Measurements from ENCODE around the gene SLC24A4. TPM values are rescaled to one million over a fixed set of nuclear protein-coding genes. Genes with fewer than 3 reads are reported as not detected.

SLC24A4 gene
- total RNA-seq, 1 donor from 2014 or later, result not detected

DNA sequence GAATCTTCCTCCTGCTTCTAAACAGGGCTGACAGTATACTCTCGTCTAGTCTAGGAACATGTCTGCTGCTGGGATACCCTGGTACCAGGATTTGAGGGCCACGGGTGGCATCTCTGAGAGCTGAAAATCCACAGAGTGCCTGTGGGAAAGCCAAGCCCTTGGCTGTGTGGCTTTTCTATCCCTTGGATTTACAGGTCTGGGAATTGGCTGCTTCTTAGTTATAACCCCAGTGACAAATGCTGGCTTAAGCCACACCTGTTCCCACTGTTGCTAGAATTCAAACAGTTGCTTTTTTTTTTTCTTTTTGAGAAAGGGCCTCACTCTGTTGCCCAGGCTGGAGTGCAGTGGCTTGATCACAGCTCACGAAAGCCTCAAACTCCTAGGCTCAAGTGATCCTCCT is 176.3 kb downstream of the SLC24A4 start:
- H3K27ac Mint-ChIP-seq (ENCODE audit: unreplicated experiment), result no peak overlapping the region
- H3K27me3 Mint-ChIP-seq (ENCODE audit: unreplicated experiment), result no peaks in the 10 kb centered on the region
- H3K9me3 Mint-ChIP-seq (ENCODE audit: unreplicated experiment), result no peaks in the 10 kb centered on the region
- DNase-seq (ENCODE audit: extremely low spot score, unreplicated experiment), result no peak
- peaks cover 35% of the 10 kb centered on the region for H3K4me1 Mint-ChIP-seq (ENCODE audit: unreplicated experiment)
- no peaks in the 10 kb centered on the region for H3K36me3 Mint-ChIP-seq (ENCODE audit: unreplicated experiment)
- H3K4me3 Mint-ChIP-seq (ENCODE audit: unreplicated experiment), result no peak overlapping the region
- TF ChIP-seq, protein P1, sequence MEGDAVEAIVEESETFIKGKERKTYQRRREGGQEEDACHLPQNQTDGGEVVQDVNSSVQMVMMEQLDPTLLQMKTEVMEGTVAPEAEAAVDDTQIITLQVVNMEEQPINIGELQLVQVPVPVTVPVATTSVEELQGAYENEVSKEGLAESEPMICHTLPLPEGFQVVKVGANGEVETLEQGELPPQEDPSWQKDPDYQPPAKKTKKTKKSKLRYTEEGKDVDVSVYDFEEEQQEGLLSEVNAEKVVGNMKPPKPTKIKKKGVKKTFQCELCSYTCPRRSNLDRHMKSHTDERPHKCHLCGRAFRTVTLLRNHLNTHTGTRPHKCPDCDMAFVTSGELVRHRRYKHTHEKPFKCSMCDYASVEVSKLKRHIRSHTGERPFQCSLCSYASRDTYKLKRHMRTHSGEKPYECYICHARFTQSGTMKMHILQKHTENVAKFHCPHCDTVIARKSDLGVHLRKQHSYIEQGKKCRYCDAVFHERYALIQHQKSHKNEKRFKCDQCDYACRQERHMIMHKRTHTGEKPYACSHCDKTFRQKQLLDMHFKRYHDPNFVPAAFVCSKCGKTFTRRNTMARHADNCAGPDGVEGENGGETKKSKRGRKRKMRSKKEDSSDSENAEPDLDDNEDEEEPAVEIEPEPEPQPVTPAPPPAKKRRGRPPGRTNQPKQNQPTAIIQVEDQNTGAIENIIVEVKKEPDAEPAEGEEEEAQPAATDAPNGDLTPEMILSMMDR (IDR thresholded peaks at IDR 0.05), result no peak

DNA sequence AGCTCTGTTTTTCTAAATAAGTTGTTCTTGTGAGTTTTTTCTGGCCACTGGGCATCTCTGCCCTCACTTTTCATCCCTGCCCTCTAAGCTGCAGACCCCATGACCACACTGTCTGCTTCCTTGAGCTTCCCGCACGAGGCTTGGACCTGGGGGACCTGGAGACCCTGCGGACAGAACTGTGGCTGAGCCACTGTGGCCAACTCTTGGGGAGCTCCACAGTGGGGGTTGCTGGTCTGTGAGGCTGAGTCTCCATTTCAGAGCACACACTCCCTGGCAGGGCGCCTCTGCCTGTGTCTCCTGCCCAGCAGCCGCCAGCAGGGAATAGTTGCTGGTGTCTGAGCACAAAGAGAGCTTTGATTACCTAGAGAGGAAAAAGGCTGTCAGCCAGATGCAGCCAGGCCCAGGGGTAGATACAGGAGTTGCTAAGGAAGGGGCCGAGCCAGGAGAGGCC is 177.6 kb downstream of the SLC24A4 start:
- no peak overlapping the region for H3K4me3 Mint-ChIP-seq (ENCODE audit: unreplicated experiment)
- no peaks in the 10 kb centered on the region for H3K9me3 Mint-ChIP-seq (ENCODE audit: unreplicated experiment)
- TF ChIP-seq, protein P1 (IDR thresholded peaks at IDR 0.05), result no peak
- DNase-seq (ENCODE audit: extremely low spot score, unreplicated experiment), result peak; percentile 77
- H3K27ac Mint-ChIP-seq (ENCODE audit: unreplicated experiment), result no peak overlapping the region
- H3K36me3 Mint-ChIP-seq (ENCODE audit: unreplicated experiment), result no peaks in the 10 kb centered on the region
- H3K27me3 Mint-ChIP-seq (ENCODE audit: unreplicated experiment), result no peaks in the 10 kb centered on the region
- H3K4me1 Mint-ChIP-seq (ENCODE audit: unreplicated experiment), result peaks cover 37% of the 10 kb centered on the region

DNA sequence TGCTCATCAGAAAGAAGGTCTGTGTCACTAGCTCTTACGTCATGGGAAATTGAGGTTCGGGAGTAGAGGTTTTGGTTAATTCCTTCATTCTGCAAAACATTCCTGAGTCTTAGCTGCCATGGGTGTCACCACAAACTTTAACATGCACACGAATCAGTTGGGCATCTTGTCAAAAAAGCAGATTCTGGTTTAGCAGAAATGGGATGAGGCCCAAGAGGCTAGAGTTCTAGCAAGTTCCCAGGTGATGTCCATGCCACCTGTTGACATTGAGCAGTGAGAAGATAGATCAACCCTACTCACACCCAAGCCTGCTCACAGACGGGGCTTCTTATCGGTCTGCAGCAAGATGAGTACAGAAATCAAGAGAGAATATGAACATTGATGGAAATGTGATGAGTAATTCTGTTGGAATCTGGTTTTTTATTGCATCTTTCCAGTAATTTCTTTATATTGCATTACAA is 179.0 kb downstream of the SLC24A4 start:
- Mint-ChIP-seq H3K4me3 (ENCODE audit: unreplicated experiment) (no peak overlapping the region), H3K36me3 (ENCODE audit: unreplicated experiment) (no peaks in the 10 kb centered on the region), H3K27ac (ENCODE audit: unreplicated experiment) (peak overlapping the region; percentile 46), H3K4me1 (ENCODE audit: unreplicated experiment) (peaks cover 37% of the 10 kb centered on the region), H3K27me3 (ENCODE audit: unreplicated experiment) (no peaks in the 10 kb centered on the region), H3K9me3 (ENCODE audit: unreplicated experiment) (no peaks in the 10 kb centered on the region)
- no peak for DNase-seq (ENCODE audit: extremely low spot score, unreplicated experiment)
- TF ChIP-seq, protein P1 (IDR thresholded peaks at IDR 0.05), result no peak

DNA sequence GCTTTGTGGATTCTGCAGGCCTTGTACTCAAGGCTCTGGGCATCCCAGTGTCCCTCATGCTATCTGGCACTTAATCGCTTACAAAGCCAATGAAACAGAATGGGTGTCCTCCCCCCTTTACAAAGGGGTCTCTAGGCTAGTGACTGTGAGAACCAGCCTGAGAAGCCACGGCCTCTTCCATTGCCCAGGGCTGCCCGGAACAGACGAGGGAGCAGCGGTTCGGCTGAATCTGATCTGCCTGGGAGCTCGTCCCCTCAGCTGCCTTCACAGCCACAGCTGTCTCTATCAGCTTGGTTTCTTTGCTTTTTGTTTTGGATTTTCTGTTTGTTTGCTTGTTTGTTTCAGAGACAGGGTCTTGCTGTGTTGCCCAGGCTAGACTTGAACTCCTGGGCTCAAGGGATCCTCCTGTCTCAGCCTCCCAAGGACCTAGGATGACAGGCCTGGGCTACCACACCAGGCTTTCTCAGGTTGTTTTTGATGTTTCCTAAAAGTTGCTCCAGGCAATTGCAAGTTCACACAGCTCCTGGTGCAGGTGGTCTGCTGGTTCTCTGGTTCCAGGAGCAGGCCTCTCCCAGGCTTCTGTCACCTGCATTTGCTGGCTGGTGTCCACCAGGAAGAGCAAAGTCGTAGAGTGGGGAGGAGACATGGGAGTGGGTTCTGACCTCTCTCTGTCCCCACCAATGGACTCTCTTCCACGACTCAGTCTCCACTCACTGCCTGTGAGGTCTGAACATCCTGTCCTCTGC is 179.7 kb downstream of the SLC24A4 start:
- Mint-ChIP-seq H3K4me1 (ENCODE audit: unreplicated experiment) (peaks cover 37% of the 10 kb centered on the region), H3K4me3 (ENCODE audit: unreplicated experiment) (no peak overlapping the region), H3K27ac (ENCODE audit: unreplicated experiment) (peak overlapping the region; percentile 46), H3K36me3 (ENCODE audit: unreplicated experiment) (no peaks in the 10 kb centered on the region), H3K9me3 (ENCODE audit: unreplicated experiment) (no peaks in the 10 kb centered on the region), H3K27me3 (ENCODE audit: unreplicated experiment) (no peaks in the 10 kb centered on the region)
- no peak for DNase-seq (ENCODE audit: extremely low spot score, unreplicated experiment)
- TF ChIP-seq, protein P1 (IDR thresholded peaks at IDR 0.05), result no peak

DNA sequence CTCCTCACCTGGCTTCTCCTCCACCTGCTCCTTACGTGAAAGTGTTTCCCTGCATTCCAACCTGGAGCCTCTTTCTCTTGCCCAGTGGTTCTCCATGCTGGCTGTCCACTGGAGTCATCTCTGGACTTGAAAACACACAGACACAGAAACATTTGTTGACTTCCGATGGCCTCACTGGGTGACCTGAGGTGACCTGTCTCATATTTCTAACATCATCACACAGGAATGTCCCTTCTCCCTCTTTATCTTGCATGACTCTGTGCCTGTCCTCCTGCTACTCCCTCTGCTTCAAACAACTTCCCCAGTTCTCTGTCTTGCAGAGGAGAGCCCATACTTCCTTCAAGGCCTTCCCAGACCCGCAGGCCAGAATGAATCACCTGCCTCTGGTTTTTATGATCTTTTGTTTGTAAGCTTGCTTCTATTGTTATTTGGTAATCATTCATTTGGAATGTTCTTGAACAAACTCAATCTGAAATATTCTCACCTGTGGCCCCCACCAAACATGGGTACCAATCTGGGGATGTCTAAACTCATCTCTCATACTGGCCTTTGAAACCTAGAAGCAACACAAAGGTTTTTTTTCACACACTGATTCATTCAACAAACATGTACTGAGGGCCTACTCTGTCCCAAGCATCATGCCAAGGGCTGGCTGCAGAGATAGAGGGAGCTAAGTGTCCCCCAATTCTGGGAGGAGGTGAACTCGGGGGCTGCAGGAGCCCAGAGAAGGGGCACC is 181.0 kb downstream of the SLC24A4 start:
- TF ChIP-seq, protein P1 (IDR thresholded peaks at IDR 0.05), result no peak
- Mint-ChIP-seq H3K4me3 (ENCODE audit: unreplicated experiment) (no peak overlapping the region), H3K36me3 (ENCODE audit: unreplicated experiment) (no peaks in the 10 kb centered on the region), H3K4me1 (ENCODE audit: unreplicated experiment) (peaks cover 37% of the 10 kb centered on the region), H3K27me3 (ENCODE audit: unreplicated experiment) (no peaks in the 10 kb centered on the region), H3K9me3 (ENCODE audit: unreplicated experiment) (no peaks in the 10 kb centered on the region), H3K27ac (ENCODE audit: unreplicated experiment) (peak overlapping the region; percentile 66)
- DNase-seq (ENCODE audit: extremely low spot score, unreplicated experiment), result no peak
